Measurements from ENCODE around the gene KCNQ1. TPM values are rescaled to one million over a fixed set of nuclear protein-coding genes. Genes with fewer than 3 reads are reported as not detected.

Gene KCNQ1
- total RNA-seq, 1 donor from 2014 or later: 0.16 TPM

DNA sequence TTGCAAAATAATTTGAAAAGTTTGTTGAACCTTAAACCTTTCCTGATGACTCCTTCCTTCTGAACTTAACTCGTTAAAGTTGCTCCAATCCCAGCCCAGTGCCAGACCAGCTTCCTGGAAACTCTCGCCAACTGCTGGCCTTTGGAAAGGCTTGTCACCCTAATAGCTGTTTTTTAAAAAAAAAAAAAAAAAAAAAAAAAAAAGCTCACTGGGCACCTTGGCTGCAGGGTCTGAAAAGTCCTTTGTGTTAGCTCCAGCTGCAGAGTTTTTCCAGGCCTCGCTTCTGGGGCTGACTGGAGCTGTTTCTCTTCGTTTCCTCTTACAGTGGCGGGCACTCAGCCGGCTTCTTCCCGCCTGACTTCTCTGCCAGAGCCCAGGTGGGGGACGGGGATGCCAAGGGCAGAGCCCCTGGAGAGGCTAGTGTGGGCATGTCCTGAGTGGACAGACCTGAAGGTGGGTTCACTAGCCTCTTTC, 229.9 kb downstream of the KCNQ1 start:
- Mint-ChIP-seq H3K36me3 (ENCODE audit: unreplicated experiment) (peaks cover 3% of the 10 kb centered on the region), H3K4me3 (ENCODE audit: unreplicated experiment) (no peak overlapping the region), H3K27me3 (ENCODE audit: unreplicated experiment) (peaks cover 3% of the 10 kb centered on the region), H3K9me3 (ENCODE audit: unreplicated experiment) (no peaks in the 10 kb centered on the region), H3K27ac (ENCODE audit: unreplicated experiment) (no peak overlapping the region), H3K4me1 (ENCODE audit: unreplicated experiment) (peaks cover 10% of the 10 kb centered on the region)
- DNase-seq (ENCODE audit: extremely low spot score, unreplicated experiment): peak; percentile 80
- TF ChIP-seq, protein P1, sequence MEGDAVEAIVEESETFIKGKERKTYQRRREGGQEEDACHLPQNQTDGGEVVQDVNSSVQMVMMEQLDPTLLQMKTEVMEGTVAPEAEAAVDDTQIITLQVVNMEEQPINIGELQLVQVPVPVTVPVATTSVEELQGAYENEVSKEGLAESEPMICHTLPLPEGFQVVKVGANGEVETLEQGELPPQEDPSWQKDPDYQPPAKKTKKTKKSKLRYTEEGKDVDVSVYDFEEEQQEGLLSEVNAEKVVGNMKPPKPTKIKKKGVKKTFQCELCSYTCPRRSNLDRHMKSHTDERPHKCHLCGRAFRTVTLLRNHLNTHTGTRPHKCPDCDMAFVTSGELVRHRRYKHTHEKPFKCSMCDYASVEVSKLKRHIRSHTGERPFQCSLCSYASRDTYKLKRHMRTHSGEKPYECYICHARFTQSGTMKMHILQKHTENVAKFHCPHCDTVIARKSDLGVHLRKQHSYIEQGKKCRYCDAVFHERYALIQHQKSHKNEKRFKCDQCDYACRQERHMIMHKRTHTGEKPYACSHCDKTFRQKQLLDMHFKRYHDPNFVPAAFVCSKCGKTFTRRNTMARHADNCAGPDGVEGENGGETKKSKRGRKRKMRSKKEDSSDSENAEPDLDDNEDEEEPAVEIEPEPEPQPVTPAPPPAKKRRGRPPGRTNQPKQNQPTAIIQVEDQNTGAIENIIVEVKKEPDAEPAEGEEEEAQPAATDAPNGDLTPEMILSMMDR (IDR thresholded peaks at IDR 0.05): no peak

DNA sequence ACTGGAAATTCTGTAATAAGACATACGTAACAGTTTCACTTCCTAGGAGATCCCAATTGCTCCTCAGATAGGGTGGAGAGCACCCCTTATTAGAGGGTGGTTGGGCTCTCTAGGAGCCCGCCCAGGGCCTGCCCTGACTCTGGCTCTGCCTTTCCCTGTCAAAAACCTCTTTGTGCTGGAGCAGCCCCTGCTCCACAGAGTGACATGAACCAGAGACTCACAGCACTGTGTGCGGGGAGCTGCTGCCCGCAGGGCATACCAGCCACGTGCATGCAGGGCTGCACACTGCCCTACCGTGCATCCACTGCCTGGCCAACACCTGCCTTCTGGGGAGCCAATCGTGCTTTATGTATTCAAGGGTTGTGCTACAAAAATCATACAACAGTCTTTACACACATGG, 230.7 kb downstream of the KCNQ1 start:
- Mint-ChIP-seq H3K27me3 (ENCODE audit: unreplicated experiment) (peaks cover 3% of the 10 kb centered on the region), H3K9me3 (ENCODE audit: unreplicated experiment) (no peaks in the 10 kb centered on the region)

DNA sequence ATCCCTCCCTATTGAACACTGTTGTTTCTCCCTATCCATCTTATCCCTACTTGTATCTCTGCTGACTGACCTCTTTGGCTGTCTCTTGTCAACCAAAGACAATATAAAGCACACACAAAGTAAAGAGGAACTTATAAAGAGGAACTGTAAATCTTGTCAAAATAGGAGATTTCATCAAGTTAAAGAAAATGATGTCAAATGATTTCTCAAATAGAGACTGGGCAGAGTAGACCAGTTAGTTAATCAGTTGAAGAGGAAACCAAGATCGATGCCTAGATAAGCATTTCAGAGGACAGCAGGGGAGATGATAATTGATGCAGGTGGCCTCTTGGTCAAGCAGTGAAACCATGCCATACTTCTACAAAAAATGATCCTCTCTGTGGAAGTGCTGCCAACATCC, 232.3 kb downstream of the KCNQ1 start:
- DNase-seq (ENCODE audit: extremely low spot score, unreplicated experiment): no peak
- H3K36me3 Mint-ChIP-seq (ENCODE audit: unreplicated experiment): no peaks in the 10 kb centered on the region
- peaks cover 3% of the 10 kb centered on the region for H3K27me3 Mint-ChIP-seq (ENCODE audit: unreplicated experiment)
- no peak overlapping the region for H3K27ac Mint-ChIP-seq (ENCODE audit: unreplicated experiment)
- no peaks in the 10 kb centered on the region for H3K9me3 Mint-ChIP-seq (ENCODE audit: unreplicated experiment)
- peaks cover 10% of the 10 kb centered on the region for H3K4me1 Mint-ChIP-seq (ENCODE audit: unreplicated experiment)
- TF ChIP-seq, protein P1 (IDR thresholded peaks at IDR 0.05): no peak
- no peak overlapping the region for H3K4me3 Mint-ChIP-seq (ENCODE audit: unreplicated experiment)

More for the DNA sequence above, 230.7 kb downstream of the KCNQ1 start:
- no peak for DNase-seq (ENCODE audit: extremely low spot score, unreplicated experiment)
- TF ChIP-seq, protein P1 (IDR thresholded peaks at IDR 0.05): no peak
- no peak overlapping the region for H3K4me3 Mint-ChIP-seq (ENCODE audit: unreplicated experiment)
- H3K4me1 Mint-ChIP-seq (ENCODE audit: unreplicated experiment): peaks cover 10% of the 10 kb centered on the region
- no peak overlapping the region for H3K27ac Mint-ChIP-seq (ENCODE audit: unreplicated experiment)
- H3K36me3 Mint-ChIP-seq (ENCODE audit: unreplicated experiment): no peaks in the 10 kb centered on the region

DNA sequence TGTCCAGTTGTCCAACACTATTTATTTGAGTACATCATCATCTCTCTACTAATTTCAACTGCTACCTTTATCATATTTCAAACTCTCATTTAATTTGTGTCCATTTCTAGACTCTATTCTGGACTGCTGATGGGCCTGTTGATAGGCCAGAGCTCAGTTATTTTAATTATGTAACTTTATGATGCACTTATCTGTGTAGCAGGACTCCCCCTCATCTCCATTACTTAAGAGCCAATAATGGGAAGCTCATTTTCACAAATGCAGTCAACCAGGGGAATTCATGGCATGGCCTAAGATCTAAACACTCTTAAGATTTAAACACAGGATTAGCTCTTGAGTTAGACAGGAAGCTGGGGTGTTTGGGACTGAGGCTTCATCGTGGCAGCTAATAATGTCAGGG, 233.6 kb downstream of the KCNQ1 start:
- H3K9me3 Mint-ChIP-seq (ENCODE audit: unreplicated experiment): no peaks in the 10 kb centered on the region
- H3K27ac Mint-ChIP-seq (ENCODE audit: unreplicated experiment): no peak overlapping the region
- H3K4me3 Mint-ChIP-seq (ENCODE audit: unreplicated experiment): no peak overlapping the region
- H3K36me3 Mint-ChIP-seq (ENCODE audit: unreplicated experiment): no peaks in the 10 kb centered on the region
- DNase-seq (ENCODE audit: extremely low spot score, unreplicated experiment): no peak
- TF ChIP-seq, protein P1 (IDR thresholded peaks at IDR 0.05): no peak
- H3K4me1 Mint-ChIP-seq (ENCODE audit: unreplicated experiment): peaks cover 10% of the 10 kb centered on the region
- H3K27me3 Mint-ChIP-seq (ENCODE audit: unreplicated experiment): peaks cover 3% of the 10 kb centered on the region

DNA sequence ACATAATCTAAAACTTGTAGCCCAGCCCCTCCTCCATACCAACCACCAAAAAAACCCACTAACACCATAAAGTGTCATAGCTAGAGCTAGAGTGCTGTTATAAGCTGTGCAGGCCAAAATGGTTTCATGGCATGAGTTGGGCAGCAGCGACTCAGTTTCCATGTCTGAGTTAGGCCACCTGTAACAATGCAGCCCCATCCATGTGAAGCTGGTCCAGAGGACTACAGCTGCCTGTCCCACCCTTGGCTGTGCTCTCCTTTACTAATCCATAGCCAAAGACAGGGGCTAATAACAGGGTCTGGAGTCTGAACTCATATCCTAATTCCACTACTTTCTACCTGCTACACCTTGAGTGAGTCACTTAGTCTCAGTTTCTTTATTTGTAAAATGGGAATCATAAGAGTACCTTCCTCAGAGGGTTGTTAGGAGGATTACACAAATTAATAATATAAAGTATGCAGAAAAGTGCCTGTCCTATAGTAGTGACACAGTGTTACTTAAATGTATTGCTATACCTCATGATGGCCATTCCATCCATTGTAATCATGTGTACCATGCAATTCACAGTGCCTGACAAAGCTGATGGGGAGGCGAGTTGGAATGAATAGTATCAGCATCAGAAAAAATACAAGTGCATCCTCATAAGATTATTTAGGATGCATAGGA, 234.3 kb downstream of the KCNQ1 start:
- no peak overlapping the region for H3K4me3 Mint-ChIP-seq (ENCODE audit: unreplicated experiment)
- H3K4me1 Mint-ChIP-seq (ENCODE audit: unreplicated experiment): peaks cover 8% of the 10 kb centered on the region
- no peaks in the 10 kb centered on the region for H3K36me3 Mint-ChIP-seq (ENCODE audit: unreplicated experiment)
- peaks cover 3% of the 10 kb centered on the region for H3K27me3 Mint-ChIP-seq (ENCODE audit: unreplicated experiment)
- H3K27ac Mint-ChIP-seq (ENCODE audit: unreplicated experiment): no peak overlapping the region
- H3K9me3 Mint-ChIP-seq (ENCODE audit: unreplicated experiment): no peaks in the 10 kb centered on the region
- no peak for DNase-seq (ENCODE audit: extremely low spot score, unreplicated experiment)
- TF ChIP-seq, protein P1 (IDR thresholded peaks at IDR 0.05): no peak

Measured in osteocyte (in vitro differentiated cells).